ENCODE measurements around the gene FLYWCH2.

- TF ChIP-seq ZNF384 (IDR thresholded peaks at IDR 0.05): no peak
- TF ChIP-seq FOXM1 (IDR thresholded peaks at IDR 0.05; ENCODE audit: borderline replicate concordance): no peak
- no peak for TF ChIP-seq FOXK2 (IDR thresholded peaks at IDR 0.05)
- no peak for TF ChIP-seq SUZ12 (IDR thresholded peaks at IDR 0.05)
- TF ChIP-seq TARDBP (IDR thresholded peaks at IDR 0.05): no peak
- no peak for TF ChIP-seq SP1 (IDR thresholded peaks at IDR 0.05)
- no peak for TF ChIP-seq NFRKB (IDR thresholded peaks at IDR 0.05)
- TF ChIP-seq, protein P1, sequence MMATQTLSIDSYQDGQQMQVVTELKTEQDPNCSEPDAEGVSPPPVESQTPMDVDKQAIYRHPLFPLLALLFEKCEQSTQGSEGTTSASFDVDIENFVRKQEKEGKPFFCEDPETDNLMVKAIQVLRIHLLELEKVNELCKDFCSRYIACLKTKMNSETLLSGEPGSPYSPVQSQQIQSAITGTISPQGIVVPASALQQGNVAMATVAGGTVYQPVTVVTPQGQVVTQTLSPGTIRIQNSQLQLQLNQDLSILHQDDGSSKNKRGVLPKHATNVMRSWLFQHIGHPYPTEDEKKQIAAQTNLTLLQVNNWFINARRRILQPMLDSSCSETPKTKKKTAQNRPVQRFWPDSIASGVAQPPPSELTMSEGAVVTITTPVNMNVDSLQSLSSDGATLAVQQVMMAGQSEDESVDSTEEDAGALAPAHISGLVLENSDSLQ (IDR thresholded peaks at IDR 0.05): no peak
- TF ChIP-seq LEF1 (IDR thresholded peaks at IDR 0.05; ENCODE audit: borderline replicate concordance): no peak
- no peak for TF ChIP-seq BHLHE40 (IDR thresholded peaks at IDR 0.05; ENCODE audit: borderline replicate concordance)
- TF ChIP-seq ARNT (IDR thresholded peaks at IDR 0.05): no peak
- no peak for TF ChIP-seq CTBP1 (IDR thresholded peaks at IDR 0.05; ENCODE audit: borderline replicate concordance)
- no peak for TF ChIP-seq ELF4 (IDR thresholded peaks at IDR 0.05)
- no peak for TF ChIP-seq HDGF (IDR thresholded peaks at IDR 0.05; ENCODE audit: borderline replicate concordance)
Observed at GRCh38 chr16:2874032-2874911, 8.7 kb upstream of the FLYWCH2 start.

Measured in HEK293T (cell line).